HG02623 (cell line): Measurements from ENCODE around the gene KCNJ4.

Experiments used
- ATAC-seq: cut with Tn5 transposase; IDR thresholded peaks from one replicate; pipeline ENCODE4 v1.9.1; 2021; ENCODE audit warnings: moderate library complexity; ENCODE audit not compliant: unreplicated experiment

KCNJ4 gene

DNA sequence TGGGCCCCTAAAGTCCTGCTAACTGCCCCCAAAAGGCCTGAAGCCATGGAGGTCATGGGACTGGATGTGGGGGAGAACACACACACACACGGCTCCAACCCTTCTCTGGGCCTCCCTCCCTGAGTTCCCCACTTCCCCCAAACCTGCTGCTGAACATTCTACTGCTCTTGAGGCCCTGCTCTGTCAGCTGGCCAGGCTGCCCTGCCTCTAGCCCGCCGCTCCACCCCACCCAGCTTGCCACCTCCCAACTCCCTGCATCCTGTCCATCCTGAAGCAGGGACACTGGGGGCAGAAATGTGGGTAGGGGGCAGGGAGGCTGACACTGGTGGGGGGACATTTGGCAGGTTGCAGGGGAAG is 1.0 kb downstream of the KCNJ4 start:
- no peak for ATAC-seq

DNA sequence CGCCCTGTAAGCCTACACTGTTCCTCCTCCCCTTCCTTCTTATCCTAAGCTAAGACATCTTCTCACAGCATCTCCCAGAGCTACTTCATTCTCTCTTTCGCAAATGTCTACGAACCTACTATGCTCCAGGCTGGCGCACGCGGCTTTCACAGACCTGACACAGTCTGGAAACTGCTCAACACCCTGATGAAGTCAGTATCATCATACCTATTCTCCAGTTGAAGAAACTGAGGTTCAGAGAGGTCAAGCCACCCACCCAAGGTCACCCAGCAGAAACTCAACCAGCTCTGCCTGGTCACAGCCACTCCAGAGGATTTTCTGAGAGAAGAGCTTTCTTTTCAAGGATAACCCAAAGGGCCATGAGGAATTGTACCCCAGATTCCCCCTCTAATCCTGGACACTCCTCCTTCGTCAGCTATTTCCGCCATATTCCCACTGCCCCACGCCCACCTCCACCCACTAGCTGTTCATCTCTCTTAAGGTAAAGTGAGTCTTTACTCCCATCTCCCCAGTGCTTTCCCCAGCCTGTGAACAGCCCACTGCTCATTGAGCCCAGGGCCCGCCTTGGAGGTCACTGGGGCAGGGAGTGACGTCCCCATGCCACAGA is 1.8 kb downstream of the KCNJ4 start:
- no peak for ATAC-seq

DNA sequence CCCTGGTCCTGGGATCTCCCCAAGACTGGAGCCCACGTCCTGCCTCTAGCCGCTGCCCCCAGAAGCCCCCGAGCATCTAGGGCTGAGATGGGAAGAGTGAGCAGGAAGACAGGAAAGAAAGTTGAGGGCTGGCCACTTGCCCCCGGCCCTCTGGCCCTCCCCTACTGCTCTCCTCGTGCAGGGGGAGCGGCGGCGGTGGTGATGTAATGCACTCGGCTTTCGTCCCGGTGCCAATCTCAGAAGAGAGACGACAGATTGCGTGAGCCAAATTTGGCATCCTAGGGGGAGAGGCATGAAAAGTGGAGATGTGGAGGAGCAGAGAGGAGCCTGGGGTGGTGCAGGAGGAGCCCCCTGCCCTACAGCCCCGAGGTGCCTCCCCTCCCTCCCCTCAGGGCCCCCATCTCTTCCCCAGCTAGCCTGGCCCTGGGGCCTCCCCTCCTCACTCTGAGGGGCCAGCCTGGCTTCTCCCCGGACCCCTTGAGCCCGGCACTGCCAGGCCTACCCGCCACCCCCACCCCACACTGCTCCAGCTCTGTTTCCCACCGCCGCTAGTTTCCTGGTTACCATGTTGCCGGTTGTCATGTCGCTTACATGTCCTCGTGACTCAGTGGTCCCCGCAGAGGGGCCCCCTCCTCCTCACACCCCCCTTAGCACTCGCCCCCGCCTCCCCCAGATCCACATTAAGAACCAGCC is 2.5 kb downstream of the KCNJ4 start:
- ATAC-seq: no peak

DNA sequence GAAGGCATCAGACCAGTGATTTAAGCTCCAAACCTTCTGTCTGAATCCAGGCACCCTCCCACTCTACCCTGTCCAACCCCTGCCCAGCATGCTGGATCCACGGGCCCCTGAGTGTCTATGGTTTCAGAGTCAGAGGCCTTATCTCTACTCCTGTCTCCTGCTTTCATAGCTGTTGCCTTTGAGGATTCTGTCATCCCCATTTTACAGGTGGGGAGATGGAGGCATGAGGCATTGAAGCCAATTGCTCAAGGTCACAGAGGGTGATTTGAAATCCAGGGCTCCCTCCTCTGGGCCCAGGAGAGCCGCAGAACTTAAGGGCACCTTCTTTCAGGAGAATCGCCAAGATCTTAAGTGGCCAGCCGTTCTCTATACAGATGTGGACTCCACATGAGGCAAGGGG is 3.1 kb downstream of the KCNJ4 start:
- no peak for ATAC-seq

DNA sequence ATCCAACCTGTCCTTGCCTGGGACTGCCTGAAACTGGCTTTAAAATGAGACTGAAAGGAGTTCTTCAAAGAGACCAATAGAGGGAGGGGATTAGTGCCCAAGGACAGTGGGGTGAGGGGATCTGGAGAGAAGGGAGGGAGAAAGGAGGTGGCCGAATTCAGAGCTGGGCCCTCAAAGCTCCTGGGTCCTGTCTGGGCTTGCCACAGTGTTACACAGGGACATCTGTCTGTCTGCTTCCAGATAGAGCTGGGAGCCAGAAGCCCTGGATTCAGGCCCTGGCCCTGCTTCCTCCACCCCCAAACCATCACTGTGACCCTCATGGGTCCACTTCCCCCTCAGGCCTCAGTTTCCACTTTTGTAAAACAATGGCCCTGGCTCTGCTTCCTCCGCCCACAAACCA is 3.6 kb downstream of the KCNJ4 start:
- no peak for ATAC-seq

DNA sequence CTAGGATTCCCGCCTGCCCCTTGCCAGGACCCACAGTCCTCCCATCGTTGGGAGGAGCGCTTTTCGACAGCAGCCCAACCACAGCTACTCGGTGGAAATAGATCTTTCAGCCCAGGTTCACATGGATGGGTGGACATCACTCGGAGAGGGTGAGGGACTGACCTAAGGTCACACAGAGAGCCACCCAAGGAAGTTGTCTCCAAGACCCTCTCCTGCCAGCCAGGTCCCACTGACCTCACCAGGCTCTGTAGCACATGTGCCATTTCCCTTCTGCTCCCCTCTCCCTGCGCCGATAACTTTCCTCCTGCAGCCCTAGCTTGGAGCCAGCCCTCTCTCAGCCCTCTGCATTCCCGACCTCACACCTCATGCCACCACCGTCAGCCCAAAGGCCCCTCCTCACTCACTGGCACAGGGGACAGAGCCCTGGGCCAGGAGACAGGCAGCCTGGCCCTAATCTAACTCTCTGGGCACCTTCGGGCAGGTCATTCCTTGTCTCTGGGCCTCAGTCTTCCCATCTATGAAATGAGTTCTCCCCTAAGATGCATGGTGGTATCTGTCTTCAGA is 4.7 kb downstream of the KCNJ4 start:
- no peak for ATAC-seq

DNA sequence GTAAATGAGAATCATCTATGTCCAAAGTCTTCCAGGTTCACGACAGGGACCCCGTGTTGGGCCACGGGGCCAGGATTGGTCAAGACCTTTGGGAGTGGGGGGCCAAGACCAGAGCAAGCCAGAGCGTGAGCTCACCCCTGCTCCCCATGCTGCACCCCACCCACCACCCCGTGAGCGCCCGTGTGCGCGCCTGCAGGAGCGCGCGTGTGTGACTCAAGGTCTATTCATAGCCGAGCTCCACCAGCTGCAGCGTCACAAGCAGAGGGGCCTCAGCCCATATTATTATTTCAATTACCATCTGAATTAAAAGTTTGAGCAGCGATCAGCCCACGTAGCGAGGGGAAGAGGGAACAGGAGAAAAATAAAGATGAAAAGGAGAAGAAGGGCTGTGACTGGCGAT is 5.2 kb downstream of the KCNJ4 start:
- ATAC-seq: no peak

DNA sequence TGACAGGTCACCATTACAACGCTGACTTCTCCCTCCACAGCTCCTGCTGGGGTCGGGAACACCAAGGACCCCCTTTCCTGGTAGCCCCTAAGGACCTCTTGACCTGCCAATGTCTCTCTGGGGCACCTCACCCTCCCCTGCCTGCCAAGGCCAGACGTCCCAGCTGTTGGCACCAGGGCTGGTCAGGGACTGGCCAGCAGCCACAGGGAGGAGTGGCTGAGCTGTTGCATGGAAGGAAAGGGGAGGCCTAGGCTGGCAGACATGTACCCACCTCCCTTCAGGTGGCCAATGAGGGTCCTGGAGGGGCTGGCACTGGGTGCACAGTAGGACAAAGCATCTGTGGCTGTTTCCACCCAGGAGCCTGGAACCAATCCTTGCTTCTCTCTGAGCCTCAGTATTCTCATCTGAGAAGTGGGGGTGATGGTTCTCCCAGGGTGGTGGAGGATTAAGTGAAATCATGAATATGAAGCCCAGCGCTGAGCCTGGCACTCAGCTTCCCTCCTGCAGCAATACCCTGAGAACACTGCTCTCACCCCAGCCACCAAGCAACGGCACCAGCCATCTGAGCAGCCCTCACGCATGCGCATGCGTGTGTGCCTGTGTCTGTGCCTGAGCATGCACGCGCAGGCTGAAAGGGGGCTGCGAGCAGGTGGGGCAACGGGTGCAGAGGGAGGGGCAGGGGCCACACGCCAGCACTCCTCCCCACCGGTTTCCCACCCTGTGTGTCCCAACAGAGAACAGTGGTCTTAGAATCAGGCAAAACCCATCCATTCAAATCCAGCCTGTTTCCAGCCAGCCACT is 5.9 kb downstream of the KCNJ4 start:
- no peak for ATAC-seq

DNA sequence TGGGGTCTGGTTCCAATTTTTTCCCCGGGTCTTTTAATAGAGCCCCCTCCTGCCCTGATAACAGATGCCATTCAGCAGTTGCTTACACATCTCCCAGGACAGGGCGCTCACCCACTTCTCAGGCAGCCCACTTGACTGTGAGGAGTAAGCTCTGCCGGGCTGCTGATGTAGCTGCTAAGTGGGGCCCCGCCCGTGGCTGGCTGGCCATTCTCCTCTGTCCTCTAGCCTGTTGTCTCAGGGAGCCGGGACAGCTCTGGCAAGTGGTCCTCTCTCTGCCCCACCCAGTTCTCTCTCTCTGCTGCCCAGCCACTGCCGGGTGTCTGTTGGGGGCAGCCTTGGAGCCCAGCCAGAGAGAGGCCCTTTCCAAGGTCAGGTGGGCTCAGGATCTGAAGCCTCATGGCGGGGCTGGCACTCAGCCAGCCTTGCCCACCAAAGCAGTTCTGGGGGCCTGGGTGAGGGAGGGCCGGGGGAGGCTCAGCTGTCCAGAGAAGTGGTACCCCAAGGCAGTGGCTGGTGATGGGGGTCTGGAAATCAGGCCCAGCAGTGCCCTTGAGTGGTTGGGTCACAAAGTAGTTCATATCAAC is 8.9 kb downstream of the KCNJ4 start:
- ATAC-seq: no peak

DNA sequence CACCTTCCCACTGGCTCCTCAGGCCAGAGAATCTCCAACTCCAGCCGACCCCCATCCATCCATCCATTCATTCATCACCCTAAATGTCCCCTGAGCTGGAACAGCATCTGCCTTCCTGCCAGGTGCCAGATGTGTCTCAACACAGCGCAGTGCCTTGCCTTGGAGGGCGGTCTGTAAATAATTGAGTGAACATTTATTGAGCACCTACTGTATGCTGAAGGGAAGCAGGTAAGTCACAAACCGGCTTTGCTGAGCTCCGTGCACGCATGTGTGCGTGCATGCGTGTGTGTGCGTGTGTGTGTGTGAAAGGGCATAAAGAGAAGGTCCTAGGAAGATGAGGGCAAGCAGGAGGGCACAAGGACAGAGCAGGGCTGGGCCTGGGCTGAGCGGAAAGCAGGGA is 10.2 kb downstream of the KCNJ4 start:
- ATAC-seq: no peak

DNA sequence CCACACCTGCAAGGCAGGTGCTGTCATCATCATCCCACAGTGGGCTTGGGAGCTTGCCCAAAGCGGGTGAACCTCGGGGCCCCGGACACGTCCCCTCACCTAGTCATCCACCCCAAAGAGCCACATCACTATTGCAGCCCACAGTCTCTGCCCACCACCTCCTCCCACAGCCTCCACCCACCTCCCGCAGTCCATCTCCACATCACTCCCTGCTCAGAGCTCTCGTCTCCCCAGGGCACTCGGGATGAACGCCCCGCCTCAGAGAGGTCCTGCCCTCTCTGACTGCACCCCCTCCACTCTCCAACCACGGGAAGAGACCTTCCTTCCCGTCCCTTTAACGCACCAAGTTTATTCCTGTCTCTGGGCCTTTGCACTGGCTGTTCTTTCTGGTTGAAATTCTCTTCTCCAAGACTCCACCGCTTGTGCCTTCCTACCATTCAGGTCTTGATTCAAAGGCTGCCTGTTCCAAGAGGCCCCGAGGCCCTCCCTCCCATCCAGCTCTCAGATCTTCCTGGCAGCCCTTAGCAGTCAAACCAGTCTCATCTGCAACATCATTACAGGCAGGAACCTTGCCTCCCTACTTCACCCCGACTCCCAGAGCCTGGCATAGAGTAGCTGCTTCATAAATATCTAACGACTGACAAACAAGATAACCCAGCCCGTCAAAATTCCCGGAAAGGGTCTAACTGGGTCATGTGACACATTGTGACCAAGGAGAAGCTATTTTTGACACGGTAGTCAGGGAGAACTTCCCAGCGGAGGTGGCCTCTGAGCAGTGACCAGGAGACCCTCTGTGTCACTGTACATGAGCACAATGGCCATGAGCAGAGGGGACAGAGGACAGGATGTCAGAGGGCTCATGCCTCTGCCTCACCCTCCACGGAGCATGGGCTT is 11.1 kb downstream of the KCNJ4 start:
- ATAC-seq: no peak

DNA sequence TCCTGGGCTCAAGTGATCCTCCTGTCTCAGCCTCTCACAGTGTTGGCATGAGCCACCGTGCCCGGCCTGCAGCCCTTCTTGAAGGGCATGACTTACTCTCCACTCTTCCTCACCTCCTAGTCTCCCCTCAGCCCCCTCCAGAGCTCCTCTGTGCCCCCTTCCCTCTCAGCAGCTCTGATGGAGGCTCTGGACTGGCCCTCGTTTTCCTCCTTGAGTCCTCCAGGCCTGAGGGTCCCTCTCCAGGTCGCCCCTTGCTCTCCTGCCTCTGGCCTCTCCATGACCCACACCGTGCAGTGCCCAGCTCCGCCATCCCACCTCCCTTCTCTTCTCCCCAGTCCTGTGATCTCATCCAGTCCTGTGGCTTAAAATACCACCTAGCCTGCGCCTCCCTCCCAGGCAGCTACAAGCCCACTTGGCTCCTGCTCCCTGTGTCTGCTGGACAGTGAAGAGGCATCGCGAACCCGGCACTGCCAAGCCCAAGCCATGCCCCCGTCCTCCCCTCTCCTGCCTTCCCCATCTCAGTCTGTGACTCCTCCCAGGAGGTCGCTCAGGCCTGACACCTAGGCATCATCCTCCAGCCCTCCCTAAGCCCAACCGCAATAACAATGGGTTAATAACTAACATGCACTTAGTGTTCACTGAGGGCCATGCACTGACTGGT is 11.9 kb downstream of the KCNJ4 start:
- ATAC-seq: no peak

DNA sequence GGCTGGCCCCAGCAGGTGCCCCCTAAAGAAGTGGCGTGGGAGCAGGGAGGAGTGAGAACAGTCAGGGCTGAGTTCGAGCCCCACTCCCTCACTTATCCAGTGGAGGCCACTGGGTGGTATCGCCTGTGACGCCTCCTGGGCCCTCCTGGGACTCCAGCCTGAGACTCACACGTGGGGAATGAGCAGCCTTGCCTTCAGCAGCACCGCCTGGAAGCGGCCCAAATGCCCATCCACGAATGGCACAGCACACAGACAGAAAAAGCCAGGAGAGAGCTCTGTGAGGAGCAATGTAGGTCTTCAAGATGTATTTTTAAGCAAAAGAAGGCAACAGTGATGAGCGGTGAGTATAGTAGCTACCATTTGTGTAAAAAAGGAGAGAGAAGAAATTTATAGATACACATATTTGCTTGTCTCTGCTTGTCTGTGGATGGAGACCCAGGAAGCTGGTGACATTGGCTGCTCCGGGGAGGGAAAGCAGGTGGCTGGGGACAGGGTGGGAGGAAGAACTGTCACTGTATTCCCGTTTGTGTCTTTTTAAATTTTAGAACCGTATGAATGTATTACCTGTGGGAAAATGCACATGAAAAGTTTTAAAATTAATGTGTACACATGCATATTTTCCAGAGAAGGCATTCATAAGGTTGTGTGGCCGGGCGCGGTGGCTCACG is 13.2 kb downstream of the KCNJ4 start:
- ATAC-seq: no peak

DNA sequence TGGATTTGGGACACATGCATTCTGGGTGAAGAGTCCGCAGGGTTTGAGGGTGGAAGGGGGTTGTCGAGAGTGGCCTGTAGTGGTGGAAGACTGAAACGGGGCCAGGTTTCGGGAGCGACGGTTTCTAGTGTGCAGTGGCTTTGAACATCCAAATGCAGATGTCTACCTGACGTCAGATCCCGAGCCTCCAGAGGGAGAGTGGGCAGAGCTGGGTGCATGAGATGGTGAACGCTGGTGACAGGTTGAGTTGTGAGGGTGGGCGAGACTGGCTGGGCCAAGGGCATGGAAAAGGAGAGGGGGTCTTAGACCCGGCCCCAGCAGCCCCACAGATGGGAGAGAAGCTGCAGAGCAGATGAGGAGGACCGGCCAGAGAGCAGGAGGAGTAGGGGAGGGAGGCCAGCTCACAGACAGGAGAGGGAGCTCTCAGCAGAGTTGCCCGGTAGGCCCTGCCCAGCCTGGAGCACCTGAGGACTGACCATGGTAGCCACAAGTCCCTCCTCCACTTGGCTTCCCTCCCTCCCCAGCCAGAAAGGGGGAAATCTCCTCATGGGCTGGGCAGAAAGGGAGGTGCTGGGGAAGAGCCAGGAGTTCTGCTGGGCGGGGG is 14.2 kb downstream of the KCNJ4 start:
- no peak for ATAC-seq

DNA sequence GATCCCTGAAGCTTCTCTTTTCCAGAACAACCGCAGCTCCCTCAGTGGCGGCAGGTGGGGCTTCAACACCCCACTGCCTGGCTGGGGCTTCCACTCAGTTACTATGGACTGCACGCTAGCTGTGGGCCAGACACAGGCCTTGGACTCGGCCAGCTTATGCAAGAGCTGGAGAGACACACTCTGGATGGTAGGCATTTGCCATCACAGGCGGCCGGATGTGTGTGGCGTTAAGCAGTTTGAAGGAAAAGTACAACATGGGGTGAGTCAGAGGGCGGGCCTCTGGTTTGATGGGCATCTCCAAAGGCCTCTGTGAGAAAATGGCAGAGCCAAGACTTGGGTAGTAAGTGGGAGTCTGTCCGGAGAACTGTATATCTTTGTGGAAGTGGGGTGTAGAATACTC is 17.6 kb downstream of the KCNJ4 start:
- ATAC-seq: no peak

DNA sequence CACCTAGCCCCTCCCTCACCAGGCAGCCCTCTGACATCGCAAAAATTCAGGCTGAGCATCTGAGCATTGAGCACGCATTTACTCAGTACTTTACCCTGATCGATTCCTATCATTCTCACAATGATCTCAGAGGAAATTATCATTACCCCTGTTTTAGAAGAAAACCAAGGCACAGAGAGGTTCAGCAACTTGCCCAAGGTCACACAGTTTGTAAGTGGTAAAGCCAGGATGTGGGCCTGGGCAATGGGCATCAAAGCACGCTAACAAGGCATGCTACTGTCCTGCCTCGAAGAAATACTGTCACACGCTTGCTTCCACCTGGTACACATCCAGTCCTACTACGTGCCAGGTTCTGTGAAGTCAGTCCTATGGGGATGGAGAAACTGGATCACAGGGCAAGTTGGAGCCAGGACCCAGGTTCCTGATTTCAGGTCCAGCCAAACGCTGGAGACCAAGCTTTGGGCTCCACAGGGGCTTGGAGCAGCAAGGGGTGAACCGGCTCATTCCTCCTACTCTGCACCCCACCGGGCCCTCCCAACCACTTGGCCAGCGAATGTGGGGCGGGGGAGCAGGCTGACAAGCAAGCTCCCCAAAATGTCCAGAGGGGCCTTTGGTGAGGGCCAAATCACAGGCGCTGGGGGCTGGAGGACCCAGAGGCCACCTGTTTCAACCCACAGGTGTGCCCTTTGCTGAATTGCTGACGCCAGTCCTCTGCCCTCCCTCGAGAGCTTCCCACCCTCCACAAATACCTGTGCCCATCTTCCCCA is 18.2 kb downstream of the KCNJ4 start:
- ATAC-seq: no peak

DNA sequence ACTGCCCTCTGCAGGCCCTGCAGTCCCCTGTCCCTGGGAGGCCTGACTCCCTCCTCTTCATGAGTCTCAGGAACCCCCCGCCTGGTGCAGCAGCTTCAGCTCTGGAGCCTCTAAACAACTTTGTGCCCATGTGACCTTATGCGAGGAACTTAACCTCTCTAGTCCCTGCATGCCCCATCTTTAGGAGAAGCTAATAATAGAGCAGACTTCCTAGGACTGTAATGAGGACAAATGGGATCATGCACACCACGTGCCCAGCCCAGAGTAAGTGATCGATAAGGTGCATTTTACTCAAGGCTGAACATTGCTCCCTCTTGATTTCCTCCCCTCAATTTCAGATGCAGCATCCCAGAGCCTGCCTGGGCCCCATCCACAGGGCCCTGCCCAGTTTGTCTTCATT is 19.0 kb downstream of the KCNJ4 start:
- ATAC-seq: no peak

DNA sequence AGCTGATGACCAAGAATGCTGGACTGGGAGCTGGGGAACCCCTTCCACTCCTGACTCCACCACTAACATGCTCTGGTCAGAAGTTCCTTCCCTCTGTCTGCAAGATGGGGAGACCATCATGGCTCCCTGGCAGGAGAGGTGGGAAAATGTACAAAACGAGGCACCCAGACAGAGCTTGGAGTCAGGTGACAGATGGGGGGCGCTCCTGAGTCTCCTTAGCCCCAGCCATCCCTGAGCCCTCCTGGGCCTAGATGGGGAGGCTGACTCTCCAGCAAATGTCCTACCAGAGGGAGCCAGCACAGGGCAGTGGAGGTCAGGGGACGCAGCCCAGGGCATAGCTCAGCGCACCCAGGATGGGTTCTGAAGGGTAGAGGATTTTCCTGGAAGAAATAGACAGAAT is 20.0 kb downstream of the KCNJ4 start:
- ATAC-seq: no peak
